Measurements from ENCODE around the gene JAZF1.

JAZF1 gene

DNA sequence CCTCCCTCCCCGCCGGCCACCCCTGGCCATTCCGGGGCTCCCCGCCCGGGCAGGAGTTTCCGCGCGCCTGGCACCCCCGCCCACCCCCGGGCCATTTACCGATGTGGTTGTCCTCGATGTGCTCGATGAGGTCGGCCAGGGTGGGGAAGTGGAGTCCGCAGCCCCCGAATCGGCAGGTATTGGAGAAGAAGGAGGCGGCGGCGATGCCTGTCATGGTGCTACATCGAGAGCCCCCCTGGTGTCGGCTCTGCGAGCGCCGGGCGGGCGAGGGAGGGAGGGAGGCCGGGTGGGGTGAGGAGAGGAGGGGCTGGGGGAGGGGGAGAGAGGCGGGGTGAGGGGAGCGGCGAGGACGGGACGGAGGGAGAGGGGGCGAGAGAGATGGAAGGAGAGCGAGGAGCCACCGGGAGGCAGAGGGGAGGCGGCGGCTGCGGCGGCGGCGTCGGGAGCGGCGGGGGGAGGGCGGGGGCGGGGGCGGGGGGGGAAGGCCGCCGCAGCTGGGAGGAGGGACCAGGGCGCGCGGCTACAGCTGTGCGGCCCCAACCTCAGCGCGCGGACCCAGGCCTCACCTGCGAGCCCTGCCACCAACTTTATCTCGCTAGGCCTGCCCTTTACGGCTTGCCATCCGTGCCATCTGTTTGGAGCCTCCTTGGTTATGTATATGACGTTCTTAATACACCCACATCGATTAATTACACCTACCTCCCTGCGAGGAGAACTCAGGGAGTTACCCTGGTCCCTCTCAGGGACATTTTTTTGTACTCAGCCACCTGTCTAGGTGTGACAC lies at the start of gene JAZF1:
TSS of gene JAZF1 (minus strand) at position 432 of the 784 bp plus-strand sequence.
- peak; percentile 59 to 60 for DNase-seq

DNA sequence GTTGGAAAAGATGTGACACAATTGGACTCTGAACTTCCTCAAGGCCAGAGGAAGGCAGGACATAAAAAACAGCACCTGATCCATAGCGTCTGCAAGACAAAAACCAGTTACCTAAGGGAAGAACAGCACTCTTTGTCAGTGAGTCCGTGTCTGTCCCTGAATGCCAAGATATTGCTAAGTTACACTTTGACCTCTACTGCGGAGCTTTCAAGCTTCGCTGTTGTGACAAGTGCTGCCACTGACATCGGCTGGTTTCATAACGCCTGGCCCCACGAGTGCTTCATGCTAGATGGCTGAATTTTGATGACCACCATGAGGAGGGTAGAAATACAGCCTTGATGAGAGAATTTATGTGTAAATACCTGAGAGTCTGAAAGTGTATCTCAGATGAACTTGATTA lies 49.7 kb upstream of the JAZF1 start:
- DNase-seq, result no peak

DNA sequence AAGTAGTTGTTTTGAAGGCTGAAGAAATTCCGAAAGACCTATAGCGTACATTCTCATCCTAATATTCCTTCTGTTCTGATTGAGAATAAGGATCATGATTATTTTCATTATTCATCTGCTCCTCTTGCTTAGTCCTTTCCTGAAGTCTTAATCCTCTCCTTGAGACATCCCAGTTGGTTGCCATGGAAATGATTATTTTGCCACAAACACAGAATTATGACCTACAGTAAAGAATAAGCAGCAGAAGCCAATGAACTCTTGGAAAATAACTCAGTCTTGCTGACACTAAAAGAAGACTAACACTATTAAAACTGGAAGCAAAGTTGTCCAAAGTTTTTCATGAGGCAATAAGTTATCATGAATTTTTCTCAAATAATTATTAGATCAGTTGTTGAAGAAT lies 47.8 kb upstream of the JAZF1 start:
- no peak for DNase-seq

DNA sequence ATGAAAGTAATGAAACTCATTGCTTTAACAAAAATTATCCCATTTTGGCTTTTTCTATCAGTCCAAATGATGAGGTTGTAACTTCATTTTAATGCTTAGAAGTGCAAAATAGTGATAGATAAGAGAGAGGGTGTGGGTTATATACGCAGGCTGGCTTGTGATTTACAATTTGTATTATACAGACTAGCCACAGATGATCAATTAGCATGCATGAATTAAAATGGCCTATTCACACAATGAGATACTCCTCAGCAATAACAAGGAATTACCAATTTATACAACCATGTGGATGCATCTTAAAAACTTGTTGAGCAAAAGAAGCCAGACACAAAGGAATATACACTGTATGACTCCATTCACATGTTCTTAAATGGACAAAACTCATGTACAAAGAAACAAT lies 45.4 kb upstream of the JAZF1 start:
- DNase-seq, result no peak

DNA sequence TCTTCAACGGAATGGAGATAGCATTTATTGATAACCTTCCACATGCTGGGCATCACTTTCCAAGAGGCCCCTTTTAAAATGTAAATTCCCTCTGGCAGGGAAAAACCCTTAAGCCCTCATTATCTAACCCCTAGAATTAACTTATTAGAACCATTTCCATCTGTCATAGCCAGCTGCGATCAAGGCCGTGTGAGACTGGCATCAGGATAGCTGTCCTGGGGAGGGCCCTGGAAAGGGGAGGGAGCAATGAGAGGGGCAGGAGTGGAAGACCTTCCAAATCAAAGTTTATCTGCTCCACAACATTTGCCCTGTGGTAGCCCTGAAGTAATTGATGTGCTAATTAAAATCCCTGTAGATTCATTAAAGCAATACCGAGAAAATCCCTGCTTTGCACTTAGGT lies 45.0 kb upstream of the JAZF1 start:
- no peak for DNase-seq

DNA sequence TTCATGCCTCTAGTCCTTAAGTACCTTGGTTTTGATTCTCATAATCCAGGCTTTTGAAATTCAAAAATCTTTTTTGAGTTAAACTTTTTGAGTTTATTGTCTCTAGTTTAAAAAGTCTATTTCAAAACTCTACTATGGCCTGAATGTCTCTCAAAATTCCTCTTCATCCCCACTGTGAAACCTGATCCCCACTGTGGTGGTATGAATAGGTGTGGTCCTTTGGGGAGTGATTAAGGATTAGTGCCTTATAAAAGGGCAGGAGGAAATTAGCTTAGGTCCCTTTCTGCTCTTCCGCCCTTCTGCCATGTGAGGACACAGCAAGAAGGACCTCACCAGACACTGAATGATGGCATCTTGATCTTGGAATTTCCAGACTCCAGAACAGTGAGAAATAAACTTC lies 44.1 kb upstream of the JAZF1 start:
- no peak for DNase-seq

DNA sequence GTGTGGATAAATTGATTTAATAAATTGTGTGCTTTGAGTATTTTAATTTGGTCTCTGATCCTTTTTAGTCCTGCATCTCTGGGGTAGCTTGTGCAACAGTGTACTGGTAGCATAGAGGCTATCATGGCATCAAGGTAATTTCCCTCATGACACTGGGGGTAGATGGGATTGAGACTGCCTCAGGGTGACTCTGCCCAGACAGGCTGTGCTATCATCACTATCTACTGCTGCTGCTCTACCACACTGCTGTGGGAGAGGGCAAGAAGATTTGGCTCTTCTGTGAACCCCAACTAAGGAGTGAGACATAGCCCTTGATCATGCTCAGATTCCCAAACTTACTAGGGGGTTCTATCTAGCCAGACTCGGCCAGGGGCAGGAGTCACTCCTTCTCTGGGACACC lies 43.6 kb upstream of the JAZF1 start:
- no peak for DNase-seq

DNA sequence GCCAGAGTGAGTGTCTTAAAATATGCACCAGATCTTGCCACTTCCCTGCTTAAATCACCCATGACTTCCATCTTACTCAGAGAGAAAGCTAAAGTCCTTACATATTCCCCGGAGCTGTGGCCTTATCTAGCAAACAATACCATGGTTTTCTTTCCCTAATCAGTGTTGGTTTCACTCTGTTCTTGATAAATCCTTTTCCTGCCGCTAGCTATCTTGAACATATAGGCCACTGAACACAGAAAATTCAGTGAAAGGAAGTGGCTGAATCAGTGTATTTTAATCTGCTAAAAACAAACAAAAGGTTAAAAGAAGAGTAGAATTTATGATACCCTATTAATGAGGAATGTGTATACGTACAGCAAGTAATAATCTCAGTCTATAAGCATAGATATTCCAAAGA lies 42.0 kb upstream of the JAZF1 start:
- no peak for DNase-seq

DNA sequence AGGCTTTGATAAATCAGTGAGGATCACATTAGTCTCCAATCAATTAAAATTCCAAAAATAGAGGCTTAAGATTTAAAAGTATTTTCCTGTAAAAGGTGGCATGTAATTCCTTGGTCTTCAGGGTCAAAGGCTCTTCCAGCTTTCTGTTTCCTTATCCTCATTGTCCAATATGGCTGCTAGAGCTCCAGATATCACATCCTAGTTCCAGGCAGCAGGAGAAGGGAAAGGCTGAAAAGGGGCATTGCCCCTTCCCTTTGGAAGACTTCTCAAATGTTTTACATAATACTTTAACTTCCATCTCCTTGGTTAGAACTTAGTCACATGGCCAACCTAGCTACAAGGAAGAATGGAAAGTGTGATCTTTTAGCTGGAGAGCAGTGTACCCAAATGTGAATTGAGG lies 39.2 kb upstream of the JAZF1 start:
- DNase-seq, result no peak

DNA sequence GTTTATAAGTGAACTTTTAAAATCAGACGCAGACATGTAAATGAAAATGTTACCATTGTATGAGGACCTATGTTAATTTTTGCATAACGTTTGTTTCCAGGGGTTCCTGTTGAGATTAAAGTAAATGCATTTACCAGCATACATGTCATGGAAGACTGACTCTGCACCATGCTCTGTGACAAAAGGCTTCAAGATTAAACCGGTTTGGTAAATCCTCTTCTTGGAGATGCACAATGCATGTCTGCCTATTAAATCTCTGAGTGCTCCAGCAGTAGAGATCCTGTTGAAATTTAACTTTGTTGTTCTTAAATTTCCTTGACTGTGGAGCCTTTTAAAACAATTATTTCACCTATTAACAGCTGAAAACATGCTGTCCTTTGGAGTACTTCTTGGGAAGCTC lies 36.5 kb upstream of the JAZF1 start:
- DNase-seq, result no peak

DNA sequence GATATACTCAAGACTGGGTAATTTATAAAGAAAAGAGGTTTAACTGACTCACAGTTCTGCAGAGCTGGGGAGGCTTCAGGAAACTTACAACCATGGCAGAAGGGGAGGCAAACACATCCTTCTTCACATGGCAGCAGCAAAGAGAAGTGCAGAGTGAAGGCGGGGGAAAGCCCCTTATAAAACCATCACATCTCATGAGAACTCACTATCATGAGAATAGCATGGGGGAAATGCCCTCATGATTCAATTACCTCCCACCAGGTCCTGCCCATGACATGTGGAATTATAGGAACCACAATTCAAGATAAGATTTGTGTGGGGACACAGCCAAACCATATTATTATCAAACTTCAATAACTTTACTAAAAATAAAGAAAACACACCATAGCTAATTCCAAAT lies 30.4 kb upstream of the JAZF1 start:
- DNase-seq, result no peak

DNA sequence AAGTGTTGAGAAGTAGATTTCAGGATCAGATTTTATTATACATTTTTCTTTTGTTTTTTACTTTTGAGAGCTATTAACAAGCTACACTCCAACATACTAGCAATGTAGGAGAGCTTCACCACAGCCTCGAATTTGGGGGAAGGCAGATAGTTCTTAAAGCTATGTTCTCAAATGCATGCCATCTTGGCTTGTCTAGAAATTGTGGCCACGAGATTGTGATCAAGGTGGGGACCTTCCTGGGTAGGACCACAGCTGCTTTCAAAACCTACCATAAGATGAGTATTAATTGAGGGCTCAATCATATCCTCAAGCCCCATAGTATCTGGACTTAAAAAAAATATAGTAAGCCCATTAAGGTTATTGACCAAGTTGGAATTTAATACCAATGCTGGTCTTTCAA lies 27.9 kb upstream of the JAZF1 start:
- DNase-seq, result no peak

DNA sequence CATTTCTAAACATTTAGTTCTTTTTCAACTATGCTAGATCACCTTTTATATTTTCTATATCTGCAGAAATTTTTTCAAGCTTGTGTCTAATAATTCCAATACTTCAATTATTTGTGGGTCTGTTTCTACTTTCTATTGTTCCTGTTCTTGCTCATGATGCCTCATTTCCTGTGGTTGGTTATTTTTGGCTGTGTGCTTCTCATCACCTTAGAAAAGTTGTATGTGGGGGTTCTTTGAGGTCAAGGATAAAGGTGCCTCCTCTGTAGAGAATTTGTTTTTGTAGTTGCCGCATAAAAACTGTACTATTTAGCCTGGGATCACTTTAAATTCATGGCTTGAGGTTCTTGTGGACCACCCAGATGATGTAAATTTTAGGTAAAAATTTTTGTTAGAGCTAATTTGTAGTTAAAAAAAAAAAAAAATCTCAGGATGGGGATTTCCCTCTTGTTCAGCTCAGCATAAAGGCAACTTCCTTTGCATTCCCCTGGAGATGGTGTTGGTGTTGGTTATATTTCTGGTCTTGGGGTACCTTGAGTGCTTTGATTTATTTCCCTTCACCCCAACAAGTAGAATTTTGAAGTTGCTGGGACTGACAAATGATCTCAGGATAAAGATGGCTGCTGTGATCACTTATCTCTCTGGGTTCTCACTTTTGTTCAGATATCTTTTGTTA lies 27.0 kb upstream of the JAZF1 start:
- DNase-seq, result no peak

DNA sequence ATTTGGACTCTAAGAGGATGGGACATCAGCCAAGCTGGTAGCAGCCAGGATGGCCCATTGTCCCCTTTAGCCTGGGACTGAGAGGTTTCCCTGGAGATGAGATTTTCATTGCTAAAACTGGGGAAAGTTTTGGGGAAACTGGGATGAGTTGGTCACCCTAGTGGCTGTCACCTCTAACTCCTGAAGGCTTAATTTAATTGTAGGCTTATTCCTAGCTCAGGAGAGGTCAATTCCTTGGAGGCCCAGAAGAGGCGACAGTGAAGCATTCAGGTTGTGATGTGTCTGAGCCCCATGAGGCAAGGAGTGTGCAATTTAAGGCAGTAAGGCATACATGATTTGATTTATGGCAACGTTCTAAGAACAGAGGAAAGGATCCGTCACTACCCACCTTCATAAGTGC lies 24.9 kb upstream of the JAZF1 start:
- no peak for DNase-seq

DNA sequence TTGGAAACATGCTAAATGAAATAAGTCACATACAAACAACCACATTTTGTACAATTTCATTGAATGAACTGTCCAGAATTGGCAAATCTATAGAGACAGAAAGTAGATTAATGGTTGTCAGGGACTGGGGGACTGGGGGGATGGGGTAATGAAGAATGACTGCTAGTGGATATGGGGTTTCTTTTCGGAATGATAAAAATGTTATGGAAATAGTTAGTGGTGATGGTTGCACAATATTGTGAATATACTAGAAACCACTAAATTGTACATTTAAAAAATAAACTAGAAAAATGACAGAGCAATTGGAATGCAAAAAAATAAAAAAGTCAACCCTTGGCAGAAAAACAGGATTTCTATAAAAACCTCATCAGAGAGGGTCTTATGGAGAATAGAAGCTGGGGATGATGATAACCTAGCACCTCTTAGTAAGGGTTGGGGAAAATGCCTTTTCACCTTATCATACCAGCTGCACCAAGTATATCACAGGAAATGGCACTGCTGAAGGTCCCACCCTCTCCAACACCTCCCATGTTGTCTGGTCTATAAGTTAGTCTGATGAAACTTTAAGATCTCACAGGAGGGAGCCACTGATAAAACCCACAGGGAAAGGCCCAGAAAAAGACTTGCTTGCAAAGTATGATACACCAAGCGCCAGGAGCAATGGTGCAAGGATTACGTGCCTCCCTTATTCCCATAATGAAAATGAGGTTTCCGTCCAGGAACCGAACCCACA lies 23.1 kb upstream of the JAZF1 start:
- DNase-seq, result peak in 1 of 2 donors; percentile 29

DNA sequence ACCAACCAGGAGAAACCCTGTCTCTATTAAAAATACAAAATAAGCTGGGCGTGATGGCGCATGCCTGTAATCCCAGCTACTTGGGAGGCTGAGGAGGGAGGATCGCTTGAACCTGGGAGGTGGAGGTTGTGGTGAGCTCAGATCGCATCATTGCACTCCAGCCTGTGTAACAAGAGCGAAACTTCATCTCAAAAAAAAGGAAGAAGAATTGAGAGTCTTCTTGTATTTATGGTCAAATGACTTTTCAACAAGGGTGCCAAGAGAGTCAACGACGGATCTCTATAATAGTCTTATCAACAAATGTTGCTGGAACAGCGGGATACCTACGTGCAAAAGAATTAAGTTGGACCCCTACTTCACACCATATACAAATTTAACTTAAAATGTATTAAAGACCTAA lies 21.6 kb upstream of the JAZF1 start:
- DNase-seq, result no peak

DNA sequence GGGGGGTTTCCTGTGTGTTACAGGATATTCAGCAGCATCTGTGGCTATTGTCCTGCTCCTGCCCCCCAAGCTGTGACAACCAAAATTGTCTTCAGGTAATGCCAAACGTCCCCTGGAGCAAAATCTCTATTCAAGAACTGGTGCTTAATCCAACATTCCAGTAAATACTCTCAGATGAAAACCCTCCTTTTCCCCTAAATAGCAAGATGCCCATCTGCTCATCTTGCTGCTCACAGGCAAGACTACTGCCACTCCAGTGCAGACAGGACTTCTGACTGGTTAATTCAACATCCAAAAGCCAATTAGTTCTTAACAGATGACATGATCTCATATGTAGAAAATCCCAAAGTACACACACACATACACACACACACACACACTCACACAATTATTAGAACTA lies 20.5 kb upstream of the JAZF1 start:
- no peak for DNase-seq

DNA sequence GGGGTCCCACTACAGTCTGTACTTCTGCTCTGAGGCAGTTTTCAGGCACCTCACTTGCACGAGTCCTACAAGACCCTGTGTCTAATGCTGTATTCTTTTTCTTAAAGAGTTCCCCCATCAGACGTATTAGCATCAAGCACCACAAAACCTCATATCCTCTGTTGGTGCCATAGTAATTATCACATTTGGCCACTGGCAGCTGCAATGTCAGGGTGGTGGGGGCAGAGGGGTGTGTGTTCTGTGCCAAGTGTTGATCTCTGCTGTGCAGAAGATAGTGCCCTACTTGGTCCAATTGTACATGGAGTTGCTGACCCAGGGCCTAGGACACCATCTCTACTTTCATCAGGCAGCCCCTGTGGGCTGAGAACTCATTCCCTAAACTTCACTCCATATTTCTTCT lies 20.0 kb upstream of the JAZF1 start:
- DNase-seq, result peak; percentile 15 to 34

DNA sequence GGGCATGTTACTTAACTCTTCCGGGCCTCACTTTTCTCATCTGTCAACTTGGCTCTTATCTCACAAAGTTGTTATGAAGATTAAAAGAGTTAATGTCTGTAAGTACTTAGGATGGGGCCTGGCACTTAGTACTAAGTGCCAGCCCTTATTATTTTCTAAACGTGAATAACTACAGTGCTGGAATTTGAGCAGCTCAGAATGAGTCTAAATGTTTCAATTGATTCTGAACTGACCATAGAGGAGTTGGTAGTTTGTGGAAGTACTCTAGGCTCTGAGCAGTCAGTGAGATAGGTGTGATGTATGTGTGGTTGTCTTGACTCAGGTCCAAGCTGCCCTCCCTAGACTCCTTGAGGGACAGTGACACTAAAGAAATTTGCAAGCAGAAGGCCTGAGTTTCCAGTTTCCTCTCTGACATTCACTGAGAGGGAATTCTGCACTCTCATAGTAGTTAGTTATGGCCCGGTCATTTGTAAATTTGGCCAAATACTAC lies 18.5 kb upstream of the JAZF1 start:
- DNase-seq, result no peak

DNA sequence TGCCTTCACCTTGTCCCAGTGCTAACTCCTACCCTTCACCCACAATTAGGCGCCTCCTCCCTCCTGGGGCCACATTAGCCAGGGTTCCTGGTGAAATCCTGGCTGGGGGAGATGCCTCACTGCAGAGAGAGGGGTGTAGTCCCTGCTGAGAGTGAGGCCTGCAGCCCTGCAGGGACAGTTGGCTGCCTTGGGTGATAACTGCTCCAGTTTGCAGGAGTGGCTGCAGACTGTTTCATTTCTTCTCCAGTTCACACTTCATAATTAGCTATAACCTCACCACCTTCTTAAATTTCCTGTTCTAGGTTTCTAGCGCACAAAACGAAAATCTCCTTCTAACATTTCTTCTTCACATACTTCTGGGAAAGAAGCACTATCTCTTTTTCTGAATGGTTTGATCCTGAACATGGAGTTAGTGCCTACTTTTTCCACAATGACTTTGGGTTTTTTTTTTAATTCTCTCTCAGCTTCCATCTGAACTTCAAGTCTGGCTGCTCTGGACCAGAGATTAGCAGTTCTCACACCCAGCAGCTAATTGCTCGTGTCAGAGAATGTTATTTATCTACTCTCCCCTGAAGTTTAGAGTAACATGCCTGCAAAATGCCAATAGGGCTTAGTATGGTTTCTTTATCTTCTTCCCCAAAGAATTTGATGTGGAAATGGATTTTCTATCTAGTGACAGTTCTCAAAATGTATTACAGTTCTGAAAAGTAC lies 15.5 kb upstream of the JAZF1 start:
- DNase-seq, result no peak

DNA sequence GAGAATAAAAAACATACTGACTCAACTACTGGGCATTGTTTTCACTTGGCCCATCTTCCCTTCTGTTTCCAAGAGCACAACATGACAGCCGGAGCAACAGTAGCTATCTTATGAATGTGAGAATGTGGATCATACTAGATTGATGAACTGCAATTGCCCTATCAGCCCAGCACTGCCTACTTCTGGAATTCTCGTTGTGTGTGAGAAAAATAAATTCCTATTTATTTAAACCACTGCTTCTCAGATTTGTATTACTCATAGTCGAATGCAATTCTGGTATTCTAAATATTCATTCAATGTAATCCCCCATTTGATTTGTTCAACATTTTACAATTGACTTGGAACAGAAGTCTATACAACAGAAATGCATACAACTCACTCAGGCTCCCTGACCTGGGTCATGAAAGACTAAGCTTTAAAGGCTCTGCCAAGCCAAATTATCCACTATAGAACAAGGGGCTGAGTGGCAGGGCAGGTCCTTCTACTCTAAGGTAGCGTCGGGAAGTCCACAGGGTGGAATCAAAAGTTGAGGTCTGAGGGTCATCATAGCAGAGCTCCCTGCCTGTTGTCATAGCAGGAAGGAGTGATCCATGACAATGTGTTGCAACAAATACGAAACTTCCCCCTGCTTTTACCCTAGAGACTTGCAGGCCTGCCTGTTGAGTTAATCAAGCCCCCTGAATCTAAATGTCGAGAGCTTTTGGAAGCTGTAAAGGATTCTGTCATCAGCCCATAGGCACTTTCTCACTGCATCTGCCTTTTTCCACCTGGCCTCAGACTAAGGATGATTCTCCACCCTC lies 12.4 kb upstream of the JAZF1 start:
- peak in 1 of 2 donors; percentile 13 for DNase-seq

DNA sequence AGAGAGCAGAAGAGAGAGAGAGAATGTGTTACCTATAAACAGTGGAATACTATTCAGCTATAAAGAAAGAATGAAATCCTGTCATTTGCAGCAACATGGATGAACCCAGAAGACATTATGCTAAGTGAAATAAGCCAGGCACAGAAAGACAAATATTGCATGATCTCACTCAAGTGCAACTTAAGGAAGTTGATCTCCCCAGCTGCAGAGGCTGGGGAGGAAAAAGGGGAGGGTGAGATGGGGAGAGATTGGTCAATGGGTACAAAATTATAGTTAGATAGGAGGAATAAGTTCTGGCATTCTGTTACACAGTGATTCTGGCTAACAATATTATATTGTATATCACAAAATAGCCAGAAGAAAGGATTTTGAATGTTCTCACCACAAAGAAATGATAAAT lies 11.2 kb upstream of the JAZF1 start:
- DNase-seq, result no peak
